Coronary artery (tissue), 2 donors: ENCODE measurements around the gene PRKCZ.

ENCODE experiments used
- DNase-seq: peaks from one replicate; pipeline ENCODE4 v3.0.0-alpha.2; 2017; ENCODE audit warnings: low spot score
- H3K27ac ChIP-seq, 2 donors: fragments of 200-600 bp; sonication (generic); one replicate each; pipeline ENCODE4 v1.5.1; 2016 to 2019
- H3K4me3 ChIP-seq: fragments of 200-600 bp; sonication (generic); 2 replicates; pipeline ENCODE4 v1.5.1; 2016; ENCODE audit warnings: mild to moderate bottlenecking, moderate library complexity
- TF ChIP-seq, protein P1 (sequence below): fragments of 200-600 bp; sonication (generic); IDR thresholded peaks from one replicate; pipeline ENCODE4 v1.5.1; 2019; ENCODE audit warnings: antibody characterized with exemption

PRKCZ gene

GRCh38 chr1:2104621-2105427 is 54.6 kb downstream of the PRKCZ start:
- TF ChIP-seq, protein P1, sequence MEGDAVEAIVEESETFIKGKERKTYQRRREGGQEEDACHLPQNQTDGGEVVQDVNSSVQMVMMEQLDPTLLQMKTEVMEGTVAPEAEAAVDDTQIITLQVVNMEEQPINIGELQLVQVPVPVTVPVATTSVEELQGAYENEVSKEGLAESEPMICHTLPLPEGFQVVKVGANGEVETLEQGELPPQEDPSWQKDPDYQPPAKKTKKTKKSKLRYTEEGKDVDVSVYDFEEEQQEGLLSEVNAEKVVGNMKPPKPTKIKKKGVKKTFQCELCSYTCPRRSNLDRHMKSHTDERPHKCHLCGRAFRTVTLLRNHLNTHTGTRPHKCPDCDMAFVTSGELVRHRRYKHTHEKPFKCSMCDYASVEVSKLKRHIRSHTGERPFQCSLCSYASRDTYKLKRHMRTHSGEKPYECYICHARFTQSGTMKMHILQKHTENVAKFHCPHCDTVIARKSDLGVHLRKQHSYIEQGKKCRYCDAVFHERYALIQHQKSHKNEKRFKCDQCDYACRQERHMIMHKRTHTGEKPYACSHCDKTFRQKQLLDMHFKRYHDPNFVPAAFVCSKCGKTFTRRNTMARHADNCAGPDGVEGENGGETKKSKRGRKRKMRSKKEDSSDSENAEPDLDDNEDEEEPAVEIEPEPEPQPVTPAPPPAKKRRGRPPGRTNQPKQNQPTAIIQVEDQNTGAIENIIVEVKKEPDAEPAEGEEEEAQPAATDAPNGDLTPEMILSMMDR, result no peak
- no peak overlapping the region for H3K4me3 ChIP-seq
- DNase-seq, result no peak
- H3K27ac ChIP-seq, result no peak overlapping the region

DNA sequence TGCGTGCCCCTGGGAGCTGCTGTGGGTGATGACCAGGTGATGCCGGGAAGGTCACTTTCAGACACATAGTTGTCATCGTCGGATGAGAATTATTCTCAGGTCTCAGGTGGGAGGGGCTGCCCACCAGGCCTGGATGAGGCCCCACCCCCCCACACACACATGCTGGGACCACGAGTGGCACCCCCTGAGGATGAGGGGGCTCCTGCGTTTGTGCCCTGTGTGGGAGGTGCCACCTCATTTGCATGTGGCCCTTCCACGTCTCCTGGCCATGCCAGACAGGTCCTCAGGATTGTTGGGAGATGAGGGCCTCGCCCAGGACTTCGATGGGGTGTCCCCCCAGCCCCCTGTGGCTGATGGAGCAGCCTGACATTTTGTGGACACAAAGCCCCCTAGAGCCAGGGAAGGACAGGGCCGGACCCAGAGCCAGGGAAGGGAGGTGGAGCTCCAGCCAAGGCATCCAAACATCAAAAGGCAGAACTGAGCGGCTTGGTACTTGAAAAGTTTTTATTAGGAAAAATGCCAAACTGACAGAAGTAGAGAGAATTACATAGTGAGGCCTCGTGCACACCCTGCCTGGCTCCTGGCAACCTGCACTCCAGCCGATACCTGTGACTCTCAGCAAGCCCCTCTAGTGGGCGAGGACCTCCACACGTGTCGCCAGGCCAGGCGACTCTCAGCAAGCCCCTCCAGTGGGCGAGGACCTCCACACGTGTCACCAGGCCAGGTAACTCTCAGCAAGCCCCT is 55.7 kb downstream of the PRKCZ start:
- TF ChIP-seq, protein P1, result no peak
- Histone ChIP-seq H3K4me3 (no peak overlapping the region), H3K27ac (no peak overlapping the region)
- DNase-seq, result no peak

DNA sequence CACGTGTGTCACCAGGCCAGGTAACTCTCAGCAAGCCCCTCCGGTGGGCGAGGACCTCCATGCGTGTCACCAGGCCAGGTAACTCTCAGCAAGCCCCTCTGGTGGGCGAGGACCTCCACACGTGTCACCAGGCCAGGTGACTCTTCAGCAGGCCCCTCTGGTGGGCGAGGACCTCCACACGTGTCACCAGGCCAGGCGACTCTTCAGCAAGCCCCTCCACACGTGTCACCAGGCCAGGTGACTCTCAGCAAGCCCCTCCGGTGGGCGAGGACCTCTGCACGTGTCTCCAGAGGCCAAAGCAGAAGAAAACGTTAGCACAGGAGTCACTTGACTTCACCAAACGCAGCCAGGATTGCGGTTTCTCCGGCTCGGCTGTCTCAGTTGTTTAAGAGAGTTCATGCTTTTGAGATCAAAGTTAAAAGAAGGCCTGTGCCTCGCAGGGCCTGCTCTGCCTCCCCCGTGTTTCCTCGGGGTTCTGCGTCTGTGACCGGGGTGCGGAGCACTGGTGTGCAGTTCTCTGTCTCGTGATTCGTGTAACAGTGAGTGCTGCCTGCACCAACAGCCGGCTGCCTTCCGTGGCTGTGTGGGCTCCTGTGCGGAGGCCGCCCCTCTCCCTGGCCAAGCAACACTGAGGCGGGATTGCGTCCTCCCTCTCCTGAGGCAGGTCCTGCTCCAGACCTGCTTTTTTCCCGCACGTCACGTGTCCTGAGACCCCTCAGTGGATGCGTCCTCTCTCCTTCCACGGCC is 56.6 kb downstream of the PRKCZ start:
- no peak for DNase-seq
- Histone ChIP-seq H3K27ac (no peak overlapping the region), H3K4me3 (no peak overlapping the region)
- TF ChIP-seq, protein P1, result no peak

GRCh38 chr1:2107586-2108212 is 57.5 kb downstream of the PRKCZ start:
- TF ChIP-seq, protein P1, result no peak
- H3K4me3 ChIP-seq, result no peak overlapping the region
- H3K27ac ChIP-seq, result no peak overlapping the region
- DNase-seq, result no peak

DNA sequence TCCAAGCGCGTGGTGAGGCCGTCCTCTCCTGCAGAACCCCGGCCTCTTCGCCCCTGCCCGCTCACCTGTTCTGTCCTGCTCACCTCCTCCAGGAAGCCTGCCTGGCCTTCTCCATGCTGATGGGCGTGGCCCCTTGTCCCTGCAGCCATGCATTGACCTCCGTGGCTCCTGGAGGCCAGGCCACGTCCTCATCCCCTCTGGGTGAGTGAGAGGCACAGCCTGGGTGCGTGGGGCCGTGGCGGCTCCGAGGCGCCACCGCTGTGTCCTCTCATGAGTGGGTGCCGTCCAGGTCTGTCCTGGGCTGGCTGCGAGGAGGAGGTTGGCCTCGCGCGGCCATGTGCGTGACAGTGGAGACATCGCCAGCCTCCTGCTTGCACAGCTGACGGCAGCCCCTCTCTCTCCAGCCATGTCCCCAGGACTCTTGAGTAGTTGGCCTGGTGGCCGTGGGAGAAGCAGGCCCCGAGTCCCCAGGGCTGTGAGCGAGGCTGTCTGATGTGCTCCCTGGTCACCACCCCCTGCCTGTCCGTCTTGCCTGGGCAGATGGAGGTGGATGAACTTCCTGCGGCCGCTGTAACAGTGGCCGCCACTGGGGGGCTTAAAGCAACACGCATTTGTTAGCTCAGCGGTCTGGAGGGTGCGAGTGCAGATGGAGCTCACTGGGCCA is 58.1 kb downstream of the PRKCZ start:
- TF ChIP-seq, protein P1, result no peak
- no peak overlapping the region for H3K27ac ChIP-seq
- no peak for DNase-seq
- no peak overlapping the region for H3K4me3 ChIP-seq

DNA sequence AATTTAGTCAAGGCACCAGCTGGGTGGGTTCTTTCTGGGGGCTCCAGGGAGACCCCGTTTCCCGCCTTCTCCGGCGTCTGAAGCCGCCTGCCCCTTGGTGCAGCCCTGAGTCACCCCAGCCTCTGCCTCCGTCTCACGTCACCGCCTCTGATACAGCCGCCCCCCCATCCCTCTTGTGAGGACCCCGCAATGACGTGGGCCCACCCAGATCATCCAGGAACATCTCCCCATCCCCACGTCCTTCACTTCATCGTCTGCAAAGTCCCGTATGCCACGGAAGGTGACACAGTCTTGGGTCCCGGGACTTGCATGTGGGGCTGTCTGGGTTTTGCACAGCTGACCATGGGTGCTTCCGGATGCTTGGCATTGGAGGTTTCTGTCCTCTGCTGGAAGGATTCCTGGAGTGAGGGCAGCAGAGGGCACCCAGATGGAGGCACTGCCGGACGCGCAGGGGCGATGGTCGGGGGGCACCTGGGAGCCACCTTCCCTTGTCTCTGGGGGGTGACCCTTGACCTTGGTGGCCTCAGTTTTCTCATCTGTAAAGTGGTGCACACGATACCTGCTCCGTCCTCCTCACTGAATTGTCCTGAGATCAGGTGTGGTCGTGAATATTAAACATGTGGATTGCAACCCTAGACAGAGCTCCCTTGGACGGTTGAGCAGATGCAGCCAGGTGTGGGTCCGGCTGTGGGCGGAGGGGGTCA is 58.8 kb downstream of the PRKCZ start:
- no peak overlapping the region for H3K27ac ChIP-seq
- no peak overlapping the region for H3K4me3 ChIP-seq
- TF ChIP-seq, protein P1, result no peak
- no peak for DNase-seq
